ENCODE data around the gene FSHR.

FSHR gene

DNA sequence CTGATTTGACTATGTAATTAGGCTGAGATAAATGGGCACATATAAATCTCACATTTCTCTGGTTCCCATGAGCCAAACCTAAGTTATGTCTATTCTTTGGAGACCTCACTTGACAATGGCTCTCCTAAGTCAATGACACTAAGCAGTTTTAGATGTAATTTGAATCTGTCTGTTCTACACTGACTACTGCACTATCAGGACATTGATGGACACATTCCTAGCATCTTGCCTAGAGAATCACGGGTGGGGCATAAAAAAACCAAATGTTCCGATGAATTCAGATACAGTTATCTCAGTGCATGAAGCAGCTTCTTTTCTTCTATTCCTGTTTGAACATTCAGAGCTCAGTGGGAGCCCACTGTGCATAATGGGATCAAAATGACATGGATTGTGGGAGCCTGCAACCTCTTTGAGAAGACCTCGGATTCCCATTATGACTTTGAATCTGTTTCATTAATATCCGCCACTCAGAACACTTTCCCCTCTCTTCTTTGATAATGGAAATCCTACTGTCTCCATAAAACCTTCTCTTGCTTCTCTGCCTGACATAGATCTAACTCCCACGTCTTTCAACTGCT lies 110.8 kb downstream of the FSHR start:
- Histone ChIP-seq H3K36me3 (no peaks in the 10 kb centered on the region), H3K4me3 (ENCODE audit: low read depth in 1 of 2, low read length in 1 of 2) (no peak overlapping the region), H3K27me3 (no peaks in the 10 kb centered on the region), H3K27ac (no peak overlapping the region), H3K4me1 (ENCODE audit: control insufficient read depth in 1 of 2, insufficient read depth in 1 of 2, low read depth in 1 of 2, low read length in 1 of 2) (no peaks in the 10 kb centered on the region), H3K9me3 (no peaks in the 10 kb centered on the region)
- TF ChIP-seq CTCF (IDR thresholded peaks at IDR 0.05): no peak

DNA sequence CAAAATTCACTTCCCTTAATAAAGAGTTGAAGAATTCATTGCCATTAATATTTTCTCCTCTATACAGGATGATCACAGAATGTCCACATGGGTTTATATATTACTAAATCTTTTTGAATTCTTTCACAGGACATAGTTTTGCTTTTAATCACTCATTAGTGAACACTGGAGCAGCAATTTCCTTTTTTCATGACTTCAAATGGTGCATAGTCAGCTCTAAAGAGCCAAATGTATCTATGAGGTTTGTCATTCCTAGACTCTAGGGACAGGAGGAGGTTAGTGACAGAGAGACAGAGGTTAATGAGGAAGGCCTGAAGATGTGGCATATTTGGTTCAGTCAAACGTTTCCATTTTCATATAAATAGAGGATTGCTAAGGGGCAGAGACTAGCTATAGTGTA lies 111.8 kb downstream of the FSHR start:
- TF ChIP-seq CTCF (IDR thresholded peaks at IDR 0.05): no peak
- no peaks in the 10 kb centered on the region for H3K36me3 ChIP-seq

GRCh38 chr2:49041061-49041460 lies 113.3 kb downstream of the FSHR start:
- H3K27me3 ChIP-seq: no peaks in the 10 kb centered on the region
- no peaks in the 10 kb centered on the region for H3K36me3 ChIP-seq
- no peak for TF ChIP-seq CTCF (IDR thresholded peaks at IDR 0.05)
- H3K4me1 ChIP-seq (ENCODE audit: control insufficient read depth in 1 of 2, insufficient read depth in 1 of 2, low read depth in 1 of 2, low read length in 1 of 2): no peaks in the 10 kb centered on the region
- H3K9me3 ChIP-seq: no peaks in the 10 kb centered on the region
- H3K27ac ChIP-seq: no peak overlapping the region
- no peak overlapping the region for H3K4me3 ChIP-seq (ENCODE audit: low read depth in 1 of 2, low read length in 1 of 2)

More for the DNA sequence above, 111.8 kb downstream of the FSHR start:
- H3K4me1 ChIP-seq (ENCODE audit: control insufficient read depth in 1 of 2, insufficient read depth in 1 of 2, low read depth in 1 of 2, low read length in 1 of 2): no peaks in the 10 kb centered on the region
- H3K4me3 ChIP-seq (ENCODE audit: low read depth in 1 of 2, low read length in 1 of 2): no peak overlapping the region
- no peak overlapping the region for H3K27ac ChIP-seq
- no peaks in the 10 kb centered on the region for H3K9me3 ChIP-seq
- no peaks in the 10 kb centered on the region for H3K27me3 ChIP-seq

- H3K36me3 ChIP-seq: no peaks in the 10 kb centered on the region
- H3K4me3 ChIP-seq (ENCODE audit: low read depth in 1 of 2, low read length in 1 of 2): no peak overlapping the region
- no peaks in the 10 kb centered on the region for H3K27me3 ChIP-seq
- H3K9me3 ChIP-seq: no peaks in the 10 kb centered on the region
- no peak overlapping the region for H3K27ac ChIP-seq
- no peaks in the 10 kb centered on the region for H3K4me1 ChIP-seq (ENCODE audit: control insufficient read depth in 1 of 2, insufficient read depth in 1 of 2, low read depth in 1 of 2, low read length in 1 of 2)
- TF ChIP-seq CTCF (IDR thresholded peaks at IDR 0.05): no peak
Observed at GRCh38 chr2:49037197-49037596, 117.1 kb downstream of the FSHR start.

- no peak for TF ChIP-seq CTCF (IDR thresholded peaks at IDR 0.05)
- H3K9me3 ChIP-seq: no peaks in the 10 kb centered on the region
- H3K27ac ChIP-seq: no peak overlapping the region
- H3K27me3 ChIP-seq: no peaks in the 10 kb centered on the region
- H3K4me1 ChIP-seq (ENCODE audit: control insufficient read depth in 1 of 2, insufficient read depth in 1 of 2, low read depth in 1 of 2, low read length in 1 of 2): no peaks in the 10 kb centered on the region
- no peak overlapping the region for H3K4me3 ChIP-seq (ENCODE audit: low read depth in 1 of 2, low read length in 1 of 2)
- H3K36me3 ChIP-seq: no peaks in the 10 kb centered on the region
Observed at GRCh38 chr2:49035481-49035880, 118.8 kb downstream of the FSHR start.
